Measurements from ENCODE around the gene SLF2.

DNA sequence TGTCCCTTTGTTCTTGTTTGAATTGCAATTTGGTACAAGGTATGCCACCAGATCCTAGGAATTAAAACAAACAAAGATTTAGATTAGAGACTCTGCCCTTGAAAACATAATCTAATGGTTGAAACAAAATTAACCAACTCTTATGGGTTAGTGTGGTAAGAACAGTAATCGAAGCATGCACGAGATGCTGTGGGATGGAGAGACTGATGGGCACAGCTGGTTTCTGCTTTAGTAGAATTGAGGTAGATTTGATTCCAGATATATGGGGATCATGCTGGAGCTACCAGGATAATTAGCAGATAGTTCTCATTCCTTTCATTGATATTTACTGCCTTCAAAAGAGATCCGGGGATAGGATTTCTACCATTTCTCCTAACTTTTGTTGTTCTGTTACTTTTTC, 36.2 kb downstream of the SLF2 start:
- TF ChIP-seq, protein P1, sequence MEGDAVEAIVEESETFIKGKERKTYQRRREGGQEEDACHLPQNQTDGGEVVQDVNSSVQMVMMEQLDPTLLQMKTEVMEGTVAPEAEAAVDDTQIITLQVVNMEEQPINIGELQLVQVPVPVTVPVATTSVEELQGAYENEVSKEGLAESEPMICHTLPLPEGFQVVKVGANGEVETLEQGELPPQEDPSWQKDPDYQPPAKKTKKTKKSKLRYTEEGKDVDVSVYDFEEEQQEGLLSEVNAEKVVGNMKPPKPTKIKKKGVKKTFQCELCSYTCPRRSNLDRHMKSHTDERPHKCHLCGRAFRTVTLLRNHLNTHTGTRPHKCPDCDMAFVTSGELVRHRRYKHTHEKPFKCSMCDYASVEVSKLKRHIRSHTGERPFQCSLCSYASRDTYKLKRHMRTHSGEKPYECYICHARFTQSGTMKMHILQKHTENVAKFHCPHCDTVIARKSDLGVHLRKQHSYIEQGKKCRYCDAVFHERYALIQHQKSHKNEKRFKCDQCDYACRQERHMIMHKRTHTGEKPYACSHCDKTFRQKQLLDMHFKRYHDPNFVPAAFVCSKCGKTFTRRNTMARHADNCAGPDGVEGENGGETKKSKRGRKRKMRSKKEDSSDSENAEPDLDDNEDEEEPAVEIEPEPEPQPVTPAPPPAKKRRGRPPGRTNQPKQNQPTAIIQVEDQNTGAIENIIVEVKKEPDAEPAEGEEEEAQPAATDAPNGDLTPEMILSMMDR (IDR thresholded peaks at IDR 0.05) = no peak
- no peak for TF ChIP-seq POLR2A (IDR thresholded peaks at IDR 0.05)
